Measurements from ENCODE around the gene LRBA.
A peak's percentile ranks its signal among the peaks of the same experiment; 100 is the strongest.

Gene LRBA

DNA sequence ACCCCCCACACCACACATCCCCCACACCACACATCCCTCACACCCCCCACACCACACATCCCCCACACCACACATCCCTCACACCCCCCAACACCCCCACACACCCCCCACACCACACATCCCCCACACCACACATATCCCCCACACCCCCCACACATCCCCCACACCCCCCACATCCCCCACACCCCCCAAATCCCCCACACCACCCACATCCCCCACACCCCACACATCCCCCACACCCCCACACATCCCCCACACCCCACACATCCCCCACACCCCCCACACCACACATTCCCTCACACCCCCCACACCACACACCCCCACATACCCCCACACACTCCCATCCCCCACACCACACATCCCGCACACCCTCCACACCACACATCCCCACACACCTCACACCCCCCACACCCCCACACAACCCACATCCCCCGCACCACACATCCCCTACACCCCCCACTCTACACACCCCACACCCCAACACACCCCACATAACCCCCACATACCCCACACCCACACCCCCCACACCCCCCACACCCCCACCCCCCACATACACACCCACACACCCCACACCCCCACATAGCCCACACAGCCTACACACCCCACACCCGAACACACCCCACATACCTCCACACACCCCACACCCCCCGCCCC is 764.0 kb downstream of the LRBA start:
- TF ChIP-seq POLR2A (IDR thresholded peaks at IDR 0.05; ENCODE audit: low read depth, low read length): no peak
- TF ChIP-seq POLR2AphosphoS5 (IDR thresholded peaks at IDR 0.05; ENCODE audit: low read depth, low read length): no peak
- no peak for TF ChIP-seq TAF1 (IDR thresholded peaks at IDR 0.05; ENCODE audit: borderline replicate concordance, low read depth, low read length)
- FAIRE-seq (no peak), DNase-seq (ENCODE audit: insufficient read length) (no peak)

DNA sequence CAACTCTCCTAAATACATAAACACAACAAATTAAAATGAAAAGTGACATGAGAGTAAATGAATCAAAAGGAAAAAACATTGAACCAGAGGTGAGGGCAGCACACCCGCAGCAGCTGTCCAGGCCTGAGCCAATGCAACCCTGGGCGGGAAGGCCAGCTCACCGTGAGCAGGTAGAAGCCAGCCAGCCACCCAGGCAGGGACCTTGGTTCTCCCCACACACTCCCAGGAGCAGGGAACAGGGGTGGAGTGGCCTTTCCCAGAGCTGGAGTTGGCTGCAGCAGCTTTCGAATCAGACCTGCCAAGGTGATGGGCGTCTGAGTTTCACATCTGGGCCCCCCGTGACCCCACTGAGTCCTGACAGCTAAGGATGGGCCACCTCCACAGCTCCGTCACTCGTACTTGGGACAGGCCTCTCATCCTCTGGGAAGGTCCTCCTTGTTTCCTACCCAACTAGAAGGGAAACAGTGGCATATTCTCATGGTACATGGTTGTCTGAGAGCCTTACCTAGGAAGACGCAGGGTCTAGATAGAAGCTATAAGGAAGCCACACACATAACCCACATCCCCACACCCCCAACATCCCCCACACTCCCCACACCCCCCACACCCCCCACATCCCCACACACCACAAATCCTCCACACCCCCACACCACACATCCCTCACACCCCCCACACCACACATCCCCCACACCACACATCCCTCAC is 764.6 kb downstream of the LRBA start:
- DNase-seq (ENCODE audit: insufficient read length): no peak
- no peak for FAIRE-seq

DNA sequence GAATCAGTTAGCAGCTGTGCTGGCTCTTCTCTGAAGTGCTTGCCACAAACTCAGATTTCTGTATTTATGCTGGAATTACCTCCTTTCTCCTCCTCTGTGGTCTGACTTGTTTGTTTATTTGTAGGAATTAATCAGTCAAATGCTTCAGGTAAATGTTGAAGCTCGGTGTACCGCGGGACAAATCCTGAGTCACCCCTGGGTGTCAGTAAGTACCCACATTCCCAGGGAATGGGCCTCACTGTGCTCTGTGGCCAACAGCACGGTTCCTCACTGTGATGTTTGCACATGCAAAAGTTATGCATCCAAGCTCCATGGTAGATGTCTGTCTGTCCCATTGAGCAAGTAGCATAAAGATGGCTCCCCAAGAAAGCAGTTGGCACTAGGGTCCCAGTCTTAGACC is 766.9 kb downstream of the LRBA start:
- FAIRE-seq (no peak), DNase-seq (ENCODE audit: insufficient read length) (no peak)
- no peak for TF ChIP-seq POLR2AphosphoS5 (IDR thresholded peaks at IDR 0.05; ENCODE audit: low read depth, low read length)
- TF ChIP-seq POLR2A (IDR thresholded peaks at IDR 0.05; ENCODE audit: low read depth, low read length): no peak
- TF ChIP-seq TAF1 (IDR thresholded peaks at IDR 0.05; ENCODE audit: borderline replicate concordance, low read depth, low read length): no peak

More for the DNA sequence above, 764.6 kb downstream of the LRBA start:
- TF ChIP-seq POLR2AphosphoS5 (IDR thresholded peaks at IDR 0.05; ENCODE audit: low read depth, low read length) (no peak), TAF1 (IDR thresholded peaks at IDR 0.05; ENCODE audit: borderline replicate concordance, low read depth, low read length) (no peak), POLR2A (IDR thresholded peaks at IDR 0.05; ENCODE audit: low read depth, low read length) (no peak)

DNA sequence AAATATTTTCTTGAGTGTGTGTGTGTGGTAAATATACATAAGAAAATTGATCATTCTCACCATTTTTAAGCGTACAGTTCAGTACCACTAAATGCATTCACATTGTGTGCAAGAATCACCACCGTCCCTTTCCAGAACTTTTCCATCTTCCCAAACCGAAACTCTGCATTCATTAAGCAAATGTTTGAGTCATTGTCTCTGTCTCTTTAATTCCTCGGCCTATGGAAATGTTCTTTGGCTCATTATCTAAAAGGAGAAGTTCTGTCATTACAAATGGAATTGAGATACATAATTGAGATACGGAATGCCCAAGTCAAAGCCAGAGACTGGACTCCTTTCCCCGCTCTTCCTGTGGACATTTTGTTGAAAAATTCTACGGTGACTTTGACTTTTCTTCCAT is 767.9 kb downstream of the LRBA start:
- no peak for DNase-seq (ENCODE audit: insufficient read length)
- no peak for TF ChIP-seq POLR2AphosphoS5 (IDR thresholded peaks at IDR 0.05; ENCODE audit: low read depth, low read length)
- no peak for TF ChIP-seq POLR2A (IDR thresholded peaks at IDR 0.05; ENCODE audit: low read depth, low read length)
- no peak for TF ChIP-seq TAF1 (IDR thresholded peaks at IDR 0.05; ENCODE audit: borderline replicate concordance, low read depth, low read length)
- FAIRE-seq: no peak

DNA sequence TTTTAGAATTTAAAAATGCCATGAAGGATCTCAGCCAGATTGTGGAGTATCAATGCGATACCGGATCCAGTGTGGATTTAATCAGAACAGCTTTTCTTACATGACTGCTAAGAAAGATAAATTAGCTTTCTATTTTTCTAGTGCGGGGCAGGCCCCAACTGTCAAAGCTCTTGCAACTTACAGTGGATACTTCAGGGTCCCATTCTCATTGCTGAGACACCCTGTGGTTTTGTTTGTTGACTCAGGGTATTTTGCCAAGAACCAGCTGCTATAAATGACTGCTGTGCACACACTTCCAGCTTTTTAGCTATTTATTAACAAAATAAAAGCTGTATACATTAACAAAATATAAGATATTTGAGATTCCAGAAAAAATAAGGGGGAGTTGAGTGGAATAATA is 770.5 kb downstream of the LRBA start:
- TF ChIP-seq TAF1 (IDR thresholded peaks at IDR 0.05; ENCODE audit: borderline replicate concordance, low read depth, low read length) (no peak), POLR2A (IDR thresholded peaks at IDR 0.05; ENCODE audit: low read depth, low read length) (no peak), POLR2AphosphoS5 (IDR thresholded peaks at IDR 0.05; ENCODE audit: low read depth, low read length) (no peak)
- DNase-seq (ENCODE audit: insufficient read length) (no peak), FAIRE-seq (no peak)

DNA sequence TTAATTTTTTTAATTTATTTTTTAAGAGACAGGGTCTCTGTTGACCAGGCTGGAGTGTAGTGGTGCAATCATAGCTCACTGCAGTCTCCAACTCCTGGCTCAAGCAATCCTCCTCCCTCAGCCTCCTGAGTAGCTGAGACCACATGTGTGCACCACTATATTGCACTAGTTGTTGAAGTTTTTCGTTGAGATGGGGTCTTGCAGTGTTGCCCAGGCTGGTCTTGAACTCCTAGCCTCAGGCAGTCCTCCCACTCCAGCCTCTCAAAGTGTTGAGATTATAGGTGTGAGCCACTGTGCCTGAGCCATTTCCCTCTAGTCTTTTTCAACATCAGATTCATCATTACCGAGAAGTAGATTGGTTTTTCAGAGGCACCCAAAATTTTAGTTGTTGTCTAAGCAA is 771.2 kb downstream of the LRBA start:
- no peak for TF ChIP-seq POLR2AphosphoS5 (IDR thresholded peaks at IDR 0.05; ENCODE audit: low read depth, low read length)
- no peak for TF ChIP-seq TAF1 (IDR thresholded peaks at IDR 0.05; ENCODE audit: borderline replicate concordance, low read depth, low read length)
- no peak for TF ChIP-seq POLR2A (IDR thresholded peaks at IDR 0.05; ENCODE audit: low read depth, low read length)
- FAIRE-seq (no peak), DNase-seq (ENCODE audit: insufficient read length) (no peak)

DNA sequence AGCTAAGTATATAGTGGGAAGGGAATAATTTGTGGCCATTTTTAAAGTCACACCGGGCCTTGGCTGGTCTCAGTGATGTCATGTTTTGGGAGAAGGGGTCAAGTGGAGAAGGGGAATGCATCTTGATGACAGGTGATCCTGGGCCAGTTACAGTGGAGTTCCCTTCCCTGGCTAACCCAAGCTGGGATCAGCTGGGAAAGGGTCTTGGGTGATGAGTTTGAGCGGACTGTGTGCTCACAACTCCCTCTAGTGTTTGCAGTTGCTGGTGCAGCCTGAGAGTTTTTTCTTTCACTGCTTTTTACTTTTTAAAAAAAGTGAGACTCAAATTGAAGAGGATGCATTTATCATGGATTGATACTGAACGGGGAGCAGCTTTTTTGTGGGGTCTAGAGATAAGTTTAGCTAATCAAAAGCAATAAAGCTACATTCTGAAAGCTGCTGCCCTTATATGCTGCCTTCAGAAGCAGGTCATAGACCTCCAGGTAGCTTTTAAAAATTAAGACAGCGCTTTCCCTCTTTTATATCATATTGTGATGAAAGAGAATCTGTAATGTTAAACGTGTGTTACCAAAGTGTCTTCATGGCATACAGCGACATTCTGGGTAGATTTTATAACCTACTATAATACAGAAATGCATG is 772.1 kb downstream of the LRBA start:
- DNase-seq (ENCODE audit: insufficient read length): no peak
- TF ChIP-seq POLR2A (IDR thresholded peaks at IDR 0.05; ENCODE audit: low read depth, low read length) (no peak), TAF1 (IDR thresholded peaks at IDR 0.05; ENCODE audit: borderline replicate concordance, low read depth, low read length) (no peak), POLR2AphosphoS5 (IDR thresholded peaks at IDR 0.05; ENCODE audit: low read depth, low read length) (no peak)
- peak; percentile 57 for FAIRE-seq

DNA sequence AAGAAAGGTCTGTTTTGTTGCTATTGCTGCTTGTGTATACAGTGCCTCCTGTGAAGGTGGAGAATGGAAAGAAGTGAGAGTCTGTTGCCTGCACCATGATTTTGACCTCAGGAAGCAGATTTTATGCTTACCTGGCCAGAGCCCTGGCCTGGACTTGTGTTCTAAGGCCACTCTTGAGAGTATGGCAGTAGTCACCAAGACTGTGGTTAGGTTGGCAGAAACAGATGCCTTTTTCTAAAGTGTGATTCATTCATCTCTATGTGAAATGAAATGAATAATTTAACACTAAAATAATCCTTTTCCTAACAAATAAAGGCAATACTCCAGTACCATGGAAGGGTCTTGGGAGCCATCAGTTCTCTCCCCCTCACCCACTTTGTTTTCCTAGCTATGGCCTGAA is 775.1 kb downstream of the LRBA start:
- DNase-seq (ENCODE audit: insufficient read length) (no peak), FAIRE-seq (no peak)
- TF ChIP-seq POLR2AphosphoS5 (IDR thresholded peaks at IDR 0.05; ENCODE audit: low read depth, low read length) (no peak), POLR2A (IDR thresholded peaks at IDR 0.05; ENCODE audit: low read depth, low read length) (no peak), TAF1 (IDR thresholded peaks at IDR 0.05; ENCODE audit: borderline replicate concordance, low read depth, low read length) (no peak)

DNA sequence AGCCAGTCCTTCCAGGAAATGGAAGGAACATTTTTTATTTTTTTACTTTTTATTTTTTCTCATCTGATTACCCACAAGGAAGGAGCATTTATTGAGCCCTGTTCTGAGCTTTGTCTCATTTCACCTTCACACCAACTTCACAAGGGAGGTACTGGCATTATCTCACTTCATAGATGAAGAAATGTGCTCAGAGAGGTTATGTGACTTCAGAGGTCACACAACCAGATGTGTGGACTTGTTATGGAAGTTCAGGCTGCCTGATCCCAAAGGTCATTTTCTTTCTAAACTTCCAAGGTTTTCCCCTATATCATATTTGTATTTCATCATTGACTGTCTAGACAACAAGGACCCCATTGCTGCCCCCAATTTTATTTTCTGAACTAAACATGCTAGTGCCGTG is 776.5 kb downstream of the LRBA start:
- FAIRE-seq: no peak
- DNase-seq (ENCODE audit: insufficient read length): no peak
- TF ChIP-seq POLR2A (IDR thresholded peaks at IDR 0.05; ENCODE audit: low read depth, low read length) (no peak), TAF1 (IDR thresholded peaks at IDR 0.05; ENCODE audit: borderline replicate concordance, low read depth, low read length) (no peak)

DNA sequence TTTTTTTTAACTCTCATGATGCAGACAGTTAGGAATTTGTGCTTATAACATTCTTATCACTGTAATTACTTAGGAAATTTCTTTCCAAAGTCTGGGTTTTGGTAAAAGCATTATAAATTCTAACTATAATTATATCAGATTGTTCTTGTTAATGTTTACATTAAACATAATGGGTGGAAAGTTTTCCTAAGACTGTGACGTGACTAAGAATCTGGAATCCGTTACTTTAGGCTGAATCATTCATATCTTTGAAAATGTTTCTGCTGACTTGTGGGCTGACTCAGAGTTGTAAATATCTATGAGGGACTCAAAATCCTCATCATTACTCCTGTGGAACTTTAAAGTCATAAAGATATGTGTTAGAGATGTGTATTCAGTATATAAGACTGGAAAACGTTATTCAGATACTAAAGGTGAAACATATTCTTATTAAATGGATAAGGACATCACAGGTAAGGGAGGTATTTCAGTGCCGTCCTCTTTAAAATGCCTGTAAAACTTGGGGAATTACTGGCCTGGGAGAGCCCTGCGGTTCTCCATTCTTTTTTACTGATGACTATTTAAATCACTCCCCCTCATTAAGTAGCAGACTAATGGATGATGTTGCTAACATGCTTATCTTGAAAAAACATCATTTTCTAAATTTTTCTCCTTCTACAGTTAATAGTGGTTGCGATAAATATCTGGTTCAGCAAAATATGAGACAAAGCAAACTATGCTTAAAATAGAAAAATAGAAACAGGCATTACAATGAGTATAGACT is 777.8 kb downstream of the LRBA start:
- no peak for DNase-seq (ENCODE audit: insufficient read length)
- FAIRE-seq: no peak
- no peak for TF ChIP-seq POLR2A (IDR thresholded peaks at IDR 0.05; ENCODE audit: low read depth, low read length)
- TF ChIP-seq TAF1 (IDR thresholded peaks at IDR 0.05; ENCODE audit: borderline replicate concordance, low read depth, low read length): no peak
- TF ChIP-seq POLR2AphosphoS5 (IDR thresholded peaks at IDR 0.05; ENCODE audit: low read depth, low read length): no peak

DNA sequence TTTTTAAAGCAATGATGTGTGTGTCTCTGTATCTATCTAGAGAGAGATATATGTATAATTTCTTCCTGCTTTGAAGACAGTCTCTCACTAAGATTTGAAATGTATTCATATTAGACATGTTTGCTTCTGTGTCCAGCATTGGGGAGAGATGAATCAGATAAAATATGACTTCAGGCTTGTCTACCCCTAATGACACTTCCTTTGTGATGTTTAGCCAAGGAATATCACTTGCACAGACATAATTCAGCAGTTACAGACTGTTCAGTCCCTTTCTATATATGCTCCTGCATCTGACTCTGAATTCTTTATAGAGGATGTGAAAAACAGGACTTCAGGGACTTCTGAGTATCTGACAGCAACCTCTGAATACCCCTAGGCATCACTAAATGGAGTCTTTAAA is 778.5 kb downstream of the LRBA start:
- no peak for FAIRE-seq
- TF ChIP-seq POLR2A (IDR thresholded peaks at IDR 0.05; ENCODE audit: low read depth, low read length): no peak
- TF ChIP-seq POLR2AphosphoS5 (IDR thresholded peaks at IDR 0.05; ENCODE audit: low read depth, low read length): no peak
- TF ChIP-seq TAF1 (IDR thresholded peaks at IDR 0.05; ENCODE audit: borderline replicate concordance, low read depth, low read length): no peak
- DNase-seq (ENCODE audit: insufficient read length): no peak

All from GM12892 (cell line).